Glutamatergic neuron (in vitro differentiated cells): ENCODE data around the gene TXNL4A. TPM values are rescaled to one million over a fixed set of nuclear protein-coding genes. Genes with fewer than 3 reads are reported as not detected.
"Not testable (repeated sequence)": the region's sequence is repeated elsewhere in the genome, so short reads cannot be mapped to it uniquely, and the experiment has no call there.

Experiments used
- DNase-seq: peaks from one replicate; pipeline ENCODE4 v3.0.0; 2022
- H3K27ac Mint-ChIP-seq: one replicate; pipeline ENCODE4 v1.8.0; 2020; ENCODE audit warnings: mild to moderate bottlenecking, mixed read lengths, inconsistent platforms; ENCODE audit not compliant: unreplicated experiment
- H3K27me3 Mint-ChIP-seq: one replicate; pipeline ENCODE4 v1.8.0; 2020; ENCODE audit warnings: mild to moderate bottlenecking, moderate library complexity, mixed read lengths, inconsistent platforms; ENCODE audit not compliant: unreplicated experiment
- H3K36me3 Mint-ChIP-seq: one replicate; pipeline ENCODE4 v1.8.0; 2020; ENCODE audit warnings: mild to moderate bottlenecking, mixed read lengths, inconsistent platforms; ENCODE audit not compliant: unreplicated experiment
- H3K4me1 Mint-ChIP-seq: one replicate; pipeline ENCODE4 v1.8.0; 2020; ENCODE audit warnings: mild to moderate bottlenecking, low read depth, mixed read lengths, inconsistent platforms; ENCODE audit not compliant: unreplicated experiment
- H3K4me3 Mint-ChIP-seq: one replicate; pipeline ENCODE4 v1.8.0; 2020; ENCODE audit warnings: mild to moderate bottlenecking, mixed read lengths, inconsistent platforms; ENCODE audit not compliant: unreplicated experiment
- H3K9me3 Mint-ChIP-seq: one replicate; pipeline ENCODE4 v1.8.0; 2020; ENCODE audit warnings: mild to moderate bottlenecking, moderate library complexity, mixed read lengths, inconsistent platforms; ENCODE audit not compliant: unreplicated experiment
- CTCF ChIP-seq: fragments of 200-600 bp; sonication (generic); IDR thresholded peaks from one replicate; pipeline ENCODE4 v1.5.0; 2021; ENCODE audit not compliant: partially characterized antibody, unreplicated experiment
- total RNA-seq: library from RNA; stranded (reverse); fragmentation: NEBNext Ultra II Directional; extraction: Animal tissue kit (Norgen Biotek cat#: 25700); gene quantifications from one replicate; pipeline ENCODE4 v1.2.1, GENCODE V29; 2021; ENCODE audit not compliant: unreplicated experiment

TXNL4A gene
- total RNA-seq, 1 donor from 2014 or later = 104 TPM

DNA sequence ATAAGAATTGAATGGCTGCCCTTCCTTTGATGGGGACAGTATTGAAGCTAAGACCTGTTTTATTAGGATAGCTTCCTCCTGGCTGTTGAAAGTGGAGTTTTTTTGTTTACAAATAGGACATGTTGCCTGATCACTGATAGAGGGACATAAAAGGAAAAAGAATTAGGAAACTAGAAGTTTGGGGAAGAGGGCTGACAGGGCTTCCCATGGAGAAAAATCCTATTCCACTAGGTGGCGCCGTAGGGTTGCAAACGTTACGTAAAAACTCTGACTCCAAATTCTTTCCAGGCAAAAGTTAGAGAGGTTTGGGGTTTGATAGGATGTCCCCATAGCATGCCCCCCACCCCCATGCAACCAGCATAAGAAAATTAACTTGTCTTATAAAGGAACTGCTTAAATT lies 34.8 kb upstream of the TXNL4A start:
- DNase-seq = no peak
- Mint-ChIP-seq H3K27ac (no peak overlapping the region), H3K9me3 (peaks cover 16% of the 10 kb centered on the region), H3K36me3 (peaks cover 56% of the 10 kb centered on the region), H3K27me3 (peaks cover 6% of the 10 kb centered on the region), H3K4me1 (no peaks in the 10 kb centered on the region), H3K4me3 (no peak overlapping the region)
- TF ChIP-seq CTCF = peak; percentile 69

DNA sequence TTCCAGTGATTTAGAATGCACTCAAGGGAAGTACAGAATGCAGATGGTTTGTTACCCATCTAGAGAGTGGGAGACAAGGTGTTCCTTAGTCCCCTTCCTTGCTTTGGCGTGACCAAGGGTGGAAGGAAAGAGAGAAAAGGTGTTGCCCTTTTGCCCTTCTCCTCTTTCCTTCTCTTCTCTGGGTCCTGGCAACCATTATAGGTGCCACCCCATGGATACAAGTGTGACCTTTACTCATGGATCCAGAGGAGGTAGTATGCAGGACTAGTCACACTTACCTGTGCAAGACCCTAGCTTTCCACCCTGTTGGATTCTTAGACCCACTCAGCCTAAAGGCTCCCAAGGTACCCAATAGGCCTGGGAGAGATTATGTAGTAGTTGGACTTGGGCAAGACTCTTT lies 34.2 kb upstream of the TXNL4A start:
- H3K27ac Mint-ChIP-seq = no peak overlapping the region
- peaks cover 56% of the 10 kb centered on the region for H3K36me3 Mint-ChIP-seq
- DNase-seq = no peak
- no peak for TF ChIP-seq CTCF
- H3K4me1 Mint-ChIP-seq = no peaks in the 10 kb centered on the region
- H3K9me3 Mint-ChIP-seq = peaks cover 18% of the 10 kb centered on the region
- H3K27me3 Mint-ChIP-seq = peaks cover 6% of the 10 kb centered on the region
- no peak overlapping the region for H3K4me3 Mint-ChIP-seq

DNA sequence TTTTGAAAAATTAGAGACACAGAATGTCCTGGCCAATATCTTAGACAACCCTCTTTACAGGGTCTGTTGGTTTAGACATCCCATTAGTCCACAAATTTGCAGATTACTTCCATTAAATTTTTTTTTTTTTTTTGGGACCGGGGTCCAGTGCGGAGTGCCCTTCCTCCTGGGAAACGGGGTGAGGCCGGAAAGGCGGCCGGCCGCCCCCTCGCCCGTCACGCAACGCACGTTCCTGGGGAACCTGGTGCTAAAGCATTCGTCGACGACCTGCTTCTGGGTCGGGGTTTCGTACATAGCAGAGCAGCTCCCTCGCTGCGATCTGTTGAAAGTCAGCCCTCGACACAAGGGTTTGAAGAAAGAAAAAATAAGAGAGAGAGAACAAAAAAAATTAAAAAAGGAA lies 24.4 kb upstream of the TXNL4A start:
- Mint-ChIP-seq H3K4me1 (no peaks in the 10 kb centered on the region), H3K27ac (no peak overlapping the region), H3K36me3 (peaks cover 54% of the 10 kb centered on the region), H3K27me3 (peaks cover 3% of the 10 kb centered on the region), H3K9me3 (peaks cover 16% of the 10 kb centered on the region), H3K4me3 (no peak overlapping the region)
- TF ChIP-seq CTCF = no peak
- DNase-seq = no peak

GRCh38 chr18:80011496-80012137 lies 23.3 kb upstream of the TXNL4A start:
- peaks cover 16% of the 10 kb centered on the region for H3K9me3 Mint-ChIP-seq
- DNase-seq, H3K27ac Mint-ChIP-seq, H3K4me3 Mint-ChIP-seq, H3K4me1 Mint-ChIP-seq, H3K27me3 Mint-ChIP-seq: not testable (repeated sequence)
- H3K36me3 Mint-ChIP-seq = peaks cover 61% of the 10 kb centered on the region

DNA sequence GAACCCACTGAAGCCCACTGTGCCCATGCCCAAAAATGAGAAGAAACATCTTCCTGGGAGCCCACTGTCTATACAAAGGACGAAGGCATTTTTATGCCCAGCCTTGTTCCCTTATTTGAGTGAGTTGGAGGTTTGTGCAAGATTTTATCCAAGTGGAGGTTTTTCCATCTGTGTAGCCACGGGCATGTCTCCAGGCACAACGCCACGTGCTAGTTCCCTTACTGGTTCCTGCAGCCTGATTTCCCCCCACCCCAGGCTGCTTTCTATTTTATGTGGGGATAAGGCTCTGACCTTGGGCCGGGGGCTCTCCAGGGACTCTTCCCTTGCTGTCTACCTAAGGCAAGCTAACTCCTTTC lies 22.2 kb upstream of the TXNL4A start:
- Mint-ChIP-seq H3K4me3 (no peak overlapping the region), H3K27me3 (peaks cover 6% of the 10 kb centered on the region), H3K27ac (no peak overlapping the region), H3K36me3 (peaks cover 65% of the 10 kb centered on the region), H3K9me3 (peaks cover 16% of the 10 kb centered on the region), H3K4me1 (no peaks in the 10 kb centered on the region)
- TF ChIP-seq CTCF = no peak
- DNase-seq = no peak
